Right kidney (tissue), 1 donor: Measurements from ENCODE around the gene PPM1E.
"Not testable (repeated sequence)": the region's sequence is repeated elsewhere in the genome, so short reads cannot be mapped to it uniquely, and the experiment has no call there.

ENCODE experiments used
- DNase-seq: peaks from one replicate; pipeline ENCODE4 v3.0.0-alpha.2; 2016

PPM1E gene

GRCh38 chr17:58947824-58948223 is 192.2 kb downstream of the PPM1E start:
- no peak for DNase-seq

- not testable (repeated sequence) for DNase-seq
Observed at GRCh38 chr17:58954358-58954757, 198.7 kb downstream of the PPM1E start.

DNA sequence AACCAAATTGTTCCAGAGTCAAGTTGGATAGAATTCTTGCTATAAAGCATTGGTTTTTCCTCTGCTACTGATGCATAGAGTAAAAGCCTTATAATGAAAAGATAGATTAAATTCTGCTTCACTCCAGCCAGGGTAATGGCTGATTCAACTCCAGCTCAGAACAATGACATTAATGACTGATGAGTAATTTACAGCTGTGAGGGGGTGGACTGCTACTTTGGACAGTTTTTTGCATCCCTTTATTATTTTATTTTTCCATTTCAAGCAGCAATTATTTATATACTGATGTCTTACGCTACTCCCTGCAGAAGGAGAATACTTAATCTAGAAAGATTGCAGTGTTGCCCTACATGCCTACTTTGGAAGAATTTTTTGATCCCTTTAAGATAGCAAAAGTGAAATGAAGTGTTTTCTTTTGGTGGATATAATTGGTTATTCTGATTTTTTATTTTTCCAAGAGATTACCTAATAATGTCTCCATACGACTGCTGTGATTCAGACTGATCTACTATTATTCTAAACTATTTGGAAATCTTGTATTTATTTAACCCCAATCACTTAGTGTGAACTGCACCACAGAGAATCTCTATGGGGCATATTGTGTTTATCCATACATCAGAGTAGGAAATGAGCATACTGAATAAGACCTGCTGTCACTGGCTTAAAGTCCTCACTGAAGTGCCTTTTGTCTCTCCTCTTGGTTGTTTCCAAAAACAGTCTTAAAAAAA is 201.5 kb downstream of the PPM1E start:
- no peak for DNase-seq

DNA sequence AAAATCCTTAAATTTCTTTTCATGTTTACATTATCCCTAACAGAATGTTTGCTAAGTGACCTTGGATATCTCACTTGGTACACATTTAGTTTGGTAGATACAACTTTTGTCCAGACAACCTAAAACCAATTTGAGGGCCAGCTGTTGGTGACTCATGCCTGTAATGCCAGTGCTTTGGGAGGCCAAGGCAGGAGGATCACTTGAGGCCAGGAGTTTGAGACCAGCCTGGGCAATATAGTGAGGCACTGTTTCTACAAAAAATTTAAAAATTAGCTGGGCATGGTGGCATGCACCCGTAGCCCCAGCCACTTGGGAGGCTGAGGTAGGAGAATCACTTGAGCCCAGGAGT is 202.0 kb downstream of the PPM1E start:
- not testable (repeated sequence) for DNase-seq

GRCh38 chr17:58960068-58960467 is 204.4 kb downstream of the PPM1E start:
- DNase-seq: no peak

- DNase-seq: no peak
Observed at GRCh38 chr17:58965221-58965620, 209.6 kb downstream of the PPM1E start.

DNA sequence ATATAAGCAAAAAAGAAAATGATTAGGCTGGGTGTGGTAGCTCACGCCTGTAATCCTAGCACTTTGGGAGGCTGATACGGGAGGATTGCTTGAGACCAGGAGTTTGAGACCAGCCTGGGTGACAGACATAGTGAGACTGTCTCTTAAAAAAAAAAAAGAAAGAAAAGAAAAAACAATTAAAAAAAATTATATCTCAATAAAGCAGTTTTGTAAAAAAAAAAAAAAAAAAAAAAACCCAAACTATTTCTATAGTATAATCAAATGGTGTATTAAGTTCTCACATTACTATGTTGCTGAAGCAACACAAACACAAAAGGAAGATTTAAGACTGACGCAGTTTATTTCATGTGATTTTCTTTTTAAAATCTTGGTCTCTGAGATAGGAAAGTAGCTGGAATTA is 210.6 kb downstream of the PPM1E start:
- DNase-seq: no peak

DNA sequence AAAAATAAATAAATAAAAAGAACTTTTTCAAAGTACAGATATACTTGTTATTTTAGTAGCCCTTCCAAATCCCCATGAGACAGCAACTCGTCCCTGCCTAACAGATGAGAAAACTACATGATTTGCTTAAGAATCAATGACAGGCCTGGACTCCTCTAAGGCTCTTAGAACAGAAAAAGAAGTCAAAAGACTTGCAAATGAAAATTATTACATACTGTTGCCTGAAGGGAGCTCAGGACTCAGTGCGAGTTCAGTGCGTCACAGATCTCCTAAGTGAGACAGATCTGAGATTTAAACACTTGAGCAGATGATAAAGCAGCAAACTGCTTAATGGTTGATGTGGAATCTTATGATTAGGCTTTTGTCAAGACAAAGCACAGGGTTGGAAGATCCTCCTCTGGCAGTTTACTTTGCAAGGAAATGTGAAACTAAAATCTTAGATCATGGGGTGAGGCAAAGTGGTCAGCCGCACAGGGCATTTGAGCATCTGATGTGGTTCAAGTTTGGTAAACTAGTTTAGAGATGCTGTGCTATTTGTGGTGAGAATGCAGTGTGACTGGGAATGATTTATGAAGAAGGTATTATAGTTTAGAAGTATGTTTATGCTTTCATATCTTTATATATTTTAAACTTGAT is 212.9 kb downstream of the PPM1E start:
- DNase-seq: no peak

- DNase-seq: peak; percentile 17
Observed at GRCh38 chr17:58969156-58969555, 213.5 kb downstream of the PPM1E start.

GRCh38 chr17:58969612-58970011 is 214.0 kb downstream of the PPM1E start:
- no peak for DNase-seq

GRCh38 chr17:58970609-58971450 is 215.2 kb downstream of the PPM1E start:
- no peak for DNase-seq

GRCh38 chr17:58974354-58974753 is 218.7 kb downstream of the PPM1E start:
- DNase-seq: no peak

- no peak for DNase-seq
Observed at GRCh38 chr17:58976541-58976940, 220.9 kb downstream of the PPM1E start.

DNA sequence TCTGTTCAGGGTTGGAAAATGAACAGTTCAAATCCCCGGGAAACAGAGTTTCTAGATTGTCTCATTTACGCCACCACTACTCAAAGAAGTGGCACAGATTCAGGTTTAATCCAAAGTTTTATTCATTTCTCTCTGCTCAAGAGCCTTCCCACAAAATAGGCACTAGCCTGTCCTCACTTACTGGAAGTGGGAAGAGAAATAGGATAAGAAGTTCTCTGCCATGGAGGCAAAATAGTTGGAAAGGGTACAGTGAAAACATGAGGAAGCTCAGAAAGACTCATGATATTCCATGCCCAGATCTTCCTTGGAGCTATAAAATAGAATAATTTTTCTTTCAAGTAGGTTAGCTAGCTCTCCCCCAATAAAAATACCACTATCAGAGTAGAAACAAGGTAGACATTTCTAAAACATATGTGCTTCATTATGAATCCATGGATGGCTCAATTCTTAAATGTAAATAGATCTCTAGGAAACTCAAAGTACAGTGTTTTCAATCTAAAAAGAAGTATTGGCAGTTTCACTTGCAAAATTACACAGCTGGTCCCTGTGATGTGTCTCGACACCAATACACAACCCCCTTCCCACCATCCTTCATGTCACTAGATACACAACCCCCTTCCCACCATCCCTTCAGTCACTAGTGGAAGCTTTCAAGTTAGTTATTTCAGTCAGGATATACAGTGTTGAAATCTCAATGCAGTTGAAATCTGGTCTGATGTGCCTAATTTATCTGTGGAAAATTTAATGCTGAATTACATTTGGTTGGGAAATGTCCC is 225.2 kb downstream of the PPM1E start:
- no peak for DNase-seq

DNA sequence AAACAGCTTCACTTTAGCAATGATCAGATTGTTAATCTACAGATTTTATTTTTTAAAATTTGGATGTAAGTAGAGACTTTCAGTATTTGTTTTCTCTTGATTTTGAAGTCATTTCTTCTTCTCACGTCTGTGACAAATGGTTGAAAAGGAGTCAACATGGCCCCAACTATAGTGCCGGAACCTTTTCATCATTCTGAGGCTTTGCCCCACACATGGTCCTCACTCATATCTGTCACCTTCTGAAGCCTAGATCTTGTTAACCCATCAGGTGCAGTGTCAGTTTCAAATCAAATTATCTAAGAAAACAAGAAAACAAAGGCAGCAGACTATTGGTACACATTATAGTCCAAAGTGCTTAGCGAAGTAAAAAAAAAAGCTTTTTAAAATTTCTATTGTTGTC is 227.0 kb downstream of the PPM1E start:
- DNase-seq: no peak

- DNase-seq: no peak
Observed at GRCh38 chr17:58985367-58985766, 229.7 kb downstream of the PPM1E start.

- no peak for DNase-seq
Observed at GRCh38 chr17:58985971-58986370, 230.3 kb downstream of the PPM1E start.

DNA sequence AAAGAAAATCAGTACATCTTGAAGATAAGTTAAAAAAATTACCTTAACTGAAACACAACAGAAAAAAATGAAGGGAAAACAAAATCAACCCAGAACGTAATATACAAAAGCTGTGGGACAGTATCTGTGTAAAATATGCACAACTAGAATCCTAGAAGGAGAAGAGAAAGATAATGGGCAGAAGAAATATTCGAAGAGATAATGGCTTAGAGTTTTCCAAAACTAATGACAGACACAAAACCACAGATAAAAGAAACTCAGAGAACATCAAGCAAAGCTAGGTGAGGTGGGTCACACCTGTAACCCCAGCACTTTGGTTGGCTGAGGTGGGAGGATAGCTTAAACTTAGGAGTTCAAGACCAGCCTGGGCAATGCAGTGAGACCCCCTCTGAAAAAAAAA is 234.0 kb downstream of the PPM1E start:
- DNase-seq: no peak

- DNase-seq: no peak
Observed at GRCh38 chr17:58991718-58992331, 236.2 kb downstream of the PPM1E start.

GRCh38 chr17:58993311-58993710 is 237.7 kb downstream of the PPM1E start:
- DNase-seq: no peak

GRCh38 chr17:58995247-58995940 is 239.7 kb downstream of the PPM1E start:
- DNase-seq: no peak

DNA sequence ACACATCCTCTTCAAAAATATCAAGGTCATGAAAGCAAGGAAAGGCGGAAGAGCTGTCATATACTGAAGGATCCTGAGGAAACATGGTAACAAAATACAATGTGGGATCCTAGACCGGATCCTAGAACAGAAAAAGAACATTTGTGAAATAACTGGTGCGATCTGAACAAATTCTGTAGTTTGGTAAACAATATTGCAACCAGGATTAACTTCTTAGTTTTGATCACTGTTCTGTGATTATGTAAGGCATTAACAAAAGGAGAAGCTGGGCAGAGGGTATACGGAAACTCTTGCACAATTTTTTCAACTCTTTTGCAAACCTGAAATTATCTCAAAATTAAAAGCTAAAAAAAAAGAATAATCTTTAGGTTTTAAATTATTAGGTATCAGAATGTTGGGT is 241.3 kb downstream of the PPM1E start:
- no peak for DNase-seq
